B cell (primary cell): ENCODE measurements around the gene MED17. TPM values are rescaled to one million over a fixed set of nuclear protein-coding genes. Genes with fewer than 3 reads are reported as not detected.

Experiments
- ATAC-seq: fragments of 200-7000 bp; cut with Tn5 transposase; one replicate; pipeline ENCODE4 v1.10.0; 2021; ENCODE audit warnings: low read depth, mild to moderate bottlenecking, moderate number of reproducible peaks, moderate library complexity
- CTCF ChIA-PET: fragments of 350-600 bp; sonication (Branson Sonifier 250); formaldehyde crosslinking; loops from one replicate; lab custom pipeline; 2021; ENCODE audit warnings: antibody characterized with exemption, inconsistent platforms; lab: Charles Lee
- POLR2A ChIA-PET: fragments of 350-600 bp; sonication (Branson Sonifier 250); formaldehyde crosslinking; loops from one replicate; lab custom pipeline; 2021; ENCODE audit warnings: antibody characterized with exemption; lab: Charles Lee
- DNase-seq: peaks from one replicate; pipeline ENCODE4 v3.0.0; 2013
- H2AFZ ChIP-seq: 2 replicates; pipeline ENCODE4 v1.6.1; 2012; ENCODE audit warnings: mild to moderate bottlenecking, low read depth, low read length; ENCODE audit not compliant: insufficient read depth, poor library complexity, severe bottlenecking
- H3K27ac ChIP-seq, 2 donors: 1 replicate in 1 of 2; 2 replicates in 1 of 2; pipeline ENCODE4 v1.5.1; 2012 to 2013; ENCODE audit warnings: low read length in 2 of 2, mild to moderate bottlenecking in 2 of 2, moderate library complexity in 1 of 2
- H3K27me3 ChIP-seq, 4 experiments: fragments of 200-600 bp in 1 of 4; sonication (generic) in 1 of 4; replicated peaks in 1 of 4; 1 replicate in 2 of 4; 2 replicates in 2 of 4; pipeline versions ENCODE4 v1.6.1 to v1.7.0; 2013 to 2016; ENCODE audit warnings: low read length in 3 of 4, mild to moderate bottlenecking in 2 of 4, mixed read lengths in 1 of 4, moderate library complexity in 1 of 4; ENCODE audit not compliant: insufficient read depth in 4 of 4, control insufficient read depth in 3 of 4; ENCODE audit errors: control extremely low read depth in 1 of 4
- H3K36me3 ChIP-seq, 2 experiments: replicated peaks in 1 of 2; 1 replicate in 1 of 2; 2 replicates in 1 of 2; pipeline versions ENCODE4 v1.6.1 to v1.7.1; 2013; ENCODE audit warnings: low read length in 1 of 2; ENCODE audit not compliant: insufficient read depth in 2 of 2, control insufficient read depth in 1 of 2; ENCODE audit errors: control extremely low read depth in 1 of 2, extremely low read depth in 1 of 2
- H3K4me1 ChIP-seq, 2 donors: fragments of 200-600 bp in 1 of 2; sonication (generic) in 1 of 2; 1 replicate in 1 of 2; 2 replicates in 1 of 2; pipeline versions ENCODE4 v1.5.1 to v1.6.1; 2013 to 2017; ENCODE audit warnings: low read length in 2 of 2; ENCODE audit not compliant: control insufficient read depth in 2 of 2, insufficient read depth in 2 of 2
- H3K4me2 ChIP-seq: replicated peaks from 2 replicates; pipeline ENCODE3; 2012; ENCODE audit warnings: mild to moderate bottlenecking, low read depth, low read length; ENCODE audit not compliant: poor library complexity, severe bottlenecking
- H3K4me3 ChIP-seq, 5 experiments: fragments of 200-600 bp in 1 of 5; sonication (generic) in 1 of 5; 1 replicate in 3 of 5; 2 replicates in 2 of 5; pipeline versions ENCODE4 v1.5.1 to v1.7.0; 2011 to 2016; ENCODE audit warnings: low read length in 4 of 5, mild to moderate bottlenecking in 4 of 5, low read depth in 2 of 5, control low read depth in 1 of 5, moderate library complexity in 1 of 5; ENCODE audit not compliant: insufficient read depth in 1 of 5; ENCODE audit errors: control extremely low read depth in 1 of 5, extremely low read depth in 1 of 5
- H3K79me2 ChIP-seq: fragments of 200-600 bp; sonication (generic); one replicate; pipeline ENCODE4 v1.6.0; 2016; ENCODE audit warnings: low read length; ENCODE audit not compliant: control insufficient read depth, insufficient read depth
- H3K9ac ChIP-seq: fragments of 200-600 bp; sonication (generic); 2 replicates; pipeline ENCODE4 v1.6.1; 2017; ENCODE audit warnings: mild to moderate bottlenecking, low read length, moderate library complexity
- H3K9me3 ChIP-seq, 3 donors: one replicate each; pipeline versions ENCODE4 v1.6.1 to v1.7.1; 2013; ENCODE audit warnings: low read length in 2 of 3; ENCODE audit not compliant: control insufficient read depth in 2 of 3, insufficient read depth in 1 of 3; ENCODE audit errors: control extremely low read depth in 1 of 3
- H4K20me1 ChIP-seq: 2 replicates; pipeline ENCODE4 v1.6.0; 2012; ENCODE audit warnings: mild to moderate bottlenecking, low read length; ENCODE audit not compliant: insufficient read depth, control insufficient read depth, poor library complexity, severe bottlenecking
- H3K27ac Mint-ChIP-seq: one replicate; pipeline ENCODE4 v1.8.0; 2021; ENCODE audit warnings: mixed read lengths
- H3K27me3 Mint-ChIP-seq: one replicate; pipeline ENCODE4 v1.8.0; 2021; ENCODE audit warnings: mixed read lengths
- H3K4me1 Mint-ChIP-seq: one replicate; pipeline ENCODE4 v1.8.0; 2021; ENCODE audit warnings: mixed read lengths
- H3K4me3 Mint-ChIP-seq: one replicate; pipeline ENCODE4 v1.8.0; 2021; ENCODE audit warnings: mixed read lengths
- H3K9me3 Mint-ChIP-seq: one replicate; pipeline ENCODE4 v1.8.0; 2022; ENCODE audit warnings: mixed read lengths; ENCODE audit not compliant: insufficient read depth
- CTCF ChIP-seq: fragments of 200-600 bp; IDR thresholded peaks from one replicate; pipeline ENCODE4 v1.8.0; 2022; ENCODE audit warnings: antibody characterized with exemption, mild to moderate bottlenecking
- EZH2 ChIP-seq: IDR thresholded peaks from 2 replicates; pipeline ENCODE4 v1.6.1; 2012; ENCODE audit warnings: borderline replicate concordance, low read depth, mild to moderate bottlenecking, moderate library complexity, low read length; ENCODE audit not compliant: insufficient read depth, poor library complexity, severe bottlenecking
- WGBS: methylation state at CpG from one replicate; pipeline ENCODE4 v1.1.5; 2013; ENCODE audit warnings: missing lambda C conversion rate; ENCODE audit not compliant: insufficient coverage; 5-methylcytosine and 5-hydroxymethylcytosine counted together
- intact Hi-C: fragments of 100-400 bp; cut with micrococcal nuclease; formaldehyde crosslinking; loops from one replicate; pipeline ENCODE4 v1.10.0; 2022
- polyA plus RNA-seq: library from polyadenylated mRNA; depleted of rRNA; stranded (reverse); fragments of >200 nt; gene quantifications from 2 replicates; pipeline ENCODE4 v1.2.3, GENCODE V29; 2012
- total RNA-seq, 2 donors: library from RNA; stranded (reverse); fragments of 120-200 nt in 1 of 2; gene quantifications; 1 replicate in 1 of 2; 2 replicates in 1 of 2; pipeline versions ENCODE4 v1.2.3 to v1.2.4, GENCODE V29; 2013 to 2022

MED17 gene
- total and polyA plus RNA-seq, 2 donors (not counting 1 experiment from before 2014, with no cell fraction given) = 26.1 to 78.1 TPM

GRCh38 chr11:93783765-93784144 is 327 bp upstream of the MED17 start:
- H3K9me3 ChIP-seq = no peaks in the 10 kb centered on the region
- 0% methylated on average over 9 of the region's 10 CpGs for WGBS
- Mint-ChIP-seq H3K27ac (peak overlapping the region; percentile 92), H3K27me3 (no peaks in the 10 kb centered on the region), H3K9me3 (no peaks in the 10 kb centered on the region), H3K4me1 (peaks cover 39% of the 10 kb centered on the region), H3K4me3 (peak overlapping the region; percentile 97)
- POLR2A ChIA-PET = interaction anchor here (0.5 to 1.5 kb wide), 5 partner anchors 43 to 346 kb away, joined by 3 to 38 read pairs (median 5); partner anchors contain the start of genes C11orf54, CEP295, PANX1 and TAF1D
- H2AFZ ChIP-seq = peak overlapping the region; percentile 87
- H3K27ac ChIP-seq = peak overlapping the region; percentile 82 to 91
- peak overlapping the region; percentile 85 for H3K4me2 ChIP-seq
- TF ChIP-seq CTCF = no peak
- no peak for TF ChIP-seq EZH2
- intact Hi-C loops = loop anchor here (1.0 to 10.0 kb wide), 6 partner anchors 42 to 710 kb away; partner anchors contain the start of genes ANKRD49, C11orf54, CEP295 and MRE11
- H3K27me3 ChIP-seq = no peaks in the 10 kb centered on the region
- peaks cover 26 to 29% of the 10 kb centered on the region in 2 donors for H3K4me1 ChIP-seq
- ATAC-seq = peak; percentile 42
- no peak for DNase-seq
- H3K9ac ChIP-seq = peak overlapping the region; percentile 81
- peaks cover 55% of the 10 kb centered on the region for H3K79me2 ChIP-seq
- H3K4me3 ChIP-seq = peak overlapping the region; percentile 71 to 99 (median 85)
- CTCF ChIA-PET = interaction anchor here (1.0 to 2.7 kb wide), 2 partner anchors 44 to 130 kb away, joined by 3 to 43 read pairs; partner anchors contain the start of genes C11orf54 and TAF1D
- peaks cover 45% of the 10 kb centered on the region for H4K20me1 ChIP-seq
- H3K36me3 ChIP-seq = peaks cover 0 to 12% of the 10 kb centered on the region in 2 experiments

- Histone ChIP-seq H3K36me3 (peaks cover 0 to 23% of the 10 kb centered on the region in 2 experiments), H3K9ac (peak overlapping the region; percentile 81), H4K20me1 (peaks cover 57% of the 10 kb centered on the region), H2AFZ (peak overlapping the region; percentile 87), H3K4me2 (peak overlapping the region; percentile 85), H3K79me2 (peaks cover 62% of the 10 kb centered on the region), H3K27ac (peak overlapping the region; percentile 82 to 91), H3K4me3 (peak overlapping the region; percentile 71 to 99 (median 85)), H3K27me3 (no peaks in the 10 kb centered on the region), H3K9me3 (no peaks in the 10 kb centered on the region), H3K4me1 (peaks cover 26 to 29% of the 10 kb centered on the region in 2 donors)
- ATAC-seq (no peak), DNase-seq (no peak)
- intact Hi-C loops = loop anchor here (1.0 to 10.0 kb wide), 6 partner anchors 44 to 708 kb away; partner anchors contain the start of genes ANKRD49, C11orf54, CEP295 and MRE11
- CTCF ChIA-PET = interaction anchor here (0.5 to 1.6 kb wide), 3 partner anchors 43 to 132 kb away, joined by 3 to 4 read pairs (median 4); partner anchors contain the start of genes C11orf54 and CEP295
- TF ChIP-seq CTCF (peak; percentile 5), EZH2 (no peak)
- no peaks in the 10 kb centered on the region for H3K27me3 Mint-ChIP-seq
- H3K9me3 Mint-ChIP-seq = no peaks in the 10 kb centered on the region
- peak overlapping the region; percentile 97 for H3K4me3 Mint-ChIP-seq
- WGBS = under 1% methylated on average over 13 of the region's 13 CpGs
- POLR2A ChIA-PET = no interaction called here
- peaks cover 40% of the 10 kb centered on the region for H3K4me1 Mint-ChIP-seq
- H3K27ac Mint-ChIP-seq = peak overlapping the region; percentile 92
These were observed 866 bp downstream of the MED17 start for GRCh38 chr11:93784935-93785360.
